Activated T-cell treated with anti-CD3 and anti-CD28 coated beads, Interleukin-2, amount 50 U/mL, for 48 hours (primary cell): ENCODE measurements around the gene GRID2.

ENCODE experiments used
- DNase-seq, 2 experiments: peaks; one replicate each; pipeline ENCODE4 v3.0.0-alpha.2; 2020

GRID2 gene

GRCh38 chr4:92535599-92535998 lies 231.8 kb downstream of the GRID2 start:
- no peak for DNase-seq

GRCh38 chr4:92551616-92552015 lies 247.8 kb downstream of the GRID2 start:
- DNase-seq = no peak

GRCh38 chr4:92566269-92566668 lies 262.5 kb downstream of the GRID2 start:
- no peak for DNase-seq

DNA sequence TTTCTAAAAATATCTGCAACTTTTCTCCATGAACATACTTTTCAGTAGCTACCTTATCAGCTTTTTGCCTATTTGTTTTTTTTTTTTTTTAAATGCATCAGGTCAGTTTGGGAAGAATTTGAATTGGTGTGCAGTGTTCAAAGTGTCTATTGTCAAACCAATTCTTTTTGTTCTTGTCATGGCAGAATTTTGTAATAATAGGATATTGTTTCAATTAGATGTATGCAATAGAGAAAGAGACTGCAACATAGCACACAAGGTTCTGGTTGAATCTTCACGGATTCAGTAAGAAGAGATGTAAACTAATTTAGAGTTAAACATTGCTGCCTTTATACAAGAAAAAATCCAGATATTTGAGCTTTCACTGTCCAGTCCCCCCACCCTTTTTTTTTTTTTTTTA lies 277.1 kb downstream of the GRID2 start:
- no peak for DNase-seq

DNA sequence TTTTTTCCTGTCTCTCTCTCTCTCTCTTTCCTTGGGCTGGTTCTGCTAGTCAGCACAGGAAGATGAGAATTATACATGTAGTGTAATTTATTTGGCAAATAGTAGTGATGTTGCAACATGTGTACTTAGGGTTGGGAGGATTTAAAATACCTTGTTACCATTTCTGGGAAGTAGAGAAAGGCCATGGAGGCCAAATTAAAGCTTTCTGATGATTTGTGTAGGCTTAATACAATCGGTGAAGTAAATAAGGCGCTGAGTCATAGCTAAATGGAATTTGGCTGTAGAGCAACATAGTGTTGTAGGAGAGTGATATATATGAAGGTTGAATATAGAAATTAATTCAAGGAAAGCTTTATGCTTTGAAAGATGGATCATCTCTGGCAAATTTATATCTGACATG lies 295.3 kb downstream of the GRID2 start:
- no peak for DNase-seq

- no peak for DNase-seq
These were observed 296.9 kb downstream of the GRID2 start for GRCh38 chr4:92600638-92601037.

- no peak for DNase-seq
These were observed 302.5 kb downstream of the GRID2 start for GRCh38 chr4:92606227-92606626.

- no peak for DNase-seq
These were observed 311.3 kb downstream of the GRID2 start for GRCh38 chr4:92615049-92615448.

DNA sequence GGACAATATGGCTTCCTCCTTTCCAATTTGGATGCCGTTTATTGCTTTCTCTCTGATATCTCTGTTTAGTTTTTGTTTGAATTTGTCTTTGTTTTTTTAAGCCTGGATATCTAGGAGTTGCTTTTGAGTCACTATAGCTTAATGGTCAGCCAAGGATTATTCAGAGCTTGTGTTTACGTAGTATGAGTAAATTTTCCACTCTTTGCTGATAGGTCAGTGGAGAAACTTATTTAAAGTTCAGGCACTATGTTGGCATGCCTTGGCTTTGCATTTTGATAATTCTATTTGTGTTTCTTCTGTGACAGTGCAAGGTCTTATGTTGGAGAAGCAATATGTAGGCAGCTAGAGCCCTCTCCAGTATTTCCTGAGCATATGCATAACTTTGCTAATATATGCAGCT lies 315.2 kb downstream of the GRID2 start:
- DNase-seq = no peak

- DNase-seq = no peak
These were observed 325.5 kb downstream of the GRID2 start for GRCh38 chr4:92629302-92629701.

DNA sequence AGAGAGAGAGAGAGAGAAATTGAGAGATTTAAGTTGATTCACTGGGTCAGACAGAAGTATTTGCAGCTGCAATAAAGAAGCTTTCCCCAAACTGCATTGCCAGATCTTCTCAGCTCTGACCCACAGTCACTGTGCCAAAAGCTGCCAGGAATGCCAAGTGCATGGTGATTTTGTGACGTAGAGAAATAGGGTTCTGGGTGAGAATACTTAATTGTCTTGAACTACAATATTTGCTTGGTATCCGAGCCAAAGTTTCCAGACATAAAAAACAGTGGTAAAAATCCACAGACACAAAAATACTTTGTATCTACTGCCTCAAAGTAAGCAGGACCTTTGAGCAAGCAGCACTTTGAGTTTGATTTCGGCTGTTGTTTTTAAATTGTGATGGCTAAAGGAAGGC lies 331.1 kb downstream of the GRID2 start:
- no peak for DNase-seq

DNA sequence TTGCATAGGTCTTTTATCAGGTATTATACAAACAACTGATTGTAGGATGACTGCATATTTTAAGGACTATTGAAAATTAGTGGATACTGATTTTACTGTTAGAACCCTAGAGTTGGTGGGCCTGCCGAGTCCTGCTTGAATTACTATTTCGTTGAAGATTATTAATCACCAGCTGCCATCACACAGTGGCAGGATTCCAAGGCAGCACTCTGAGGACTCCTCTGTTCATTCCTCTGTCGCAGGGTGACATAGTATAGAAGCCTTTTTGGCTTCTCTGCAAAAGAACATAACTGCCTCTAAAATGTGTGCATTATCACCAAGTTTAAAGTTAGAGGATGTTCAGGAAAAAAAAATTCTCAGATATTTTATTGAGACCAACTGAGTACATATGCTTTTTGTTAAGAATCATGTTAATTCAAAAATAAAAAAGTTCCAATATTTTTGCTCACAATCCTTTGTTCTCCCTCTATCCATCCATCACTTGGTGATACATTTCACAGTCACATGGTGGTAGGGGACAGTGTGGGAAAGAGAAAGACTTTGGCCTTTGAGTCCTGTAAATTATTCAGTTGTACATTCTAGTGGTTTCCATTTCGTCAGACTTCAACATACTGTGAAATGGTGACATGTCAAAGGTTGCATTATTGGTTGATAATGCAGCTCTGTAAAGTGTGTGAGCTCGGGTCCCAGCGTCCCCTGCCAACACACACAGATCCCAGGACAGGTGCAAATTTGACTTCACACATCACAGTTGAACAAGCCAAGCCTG lies 332.5 kb downstream of the GRID2 start:
- DNase-seq = no peak

GRCh38 chr4:92641409-92641808 lies 337.6 kb downstream of the GRID2 start:
- DNase-seq = no peak

GRCh38 chr4:92646826-92647225 lies 343.1 kb downstream of the GRID2 start:
- no peak for DNase-seq

DNA sequence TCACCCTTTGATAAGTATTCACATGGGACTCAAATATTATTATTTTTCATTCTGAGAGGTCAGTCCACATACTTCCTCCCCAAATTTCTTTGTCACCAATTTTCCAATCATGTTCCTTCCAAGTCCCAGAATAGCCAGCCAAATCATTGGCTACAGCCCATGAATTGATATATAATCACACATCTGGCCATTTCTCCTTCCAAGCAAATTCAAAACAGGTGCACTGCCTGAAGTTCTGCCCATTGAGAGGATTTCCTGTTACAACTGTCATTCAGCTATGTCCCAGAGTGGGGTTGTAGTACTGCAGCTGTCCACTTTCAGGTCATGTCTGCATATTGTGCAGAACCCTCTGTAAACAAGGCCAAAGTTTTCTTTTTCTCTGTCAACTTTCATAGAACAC lies 347.8 kb downstream of the GRID2 start:
- no peak for DNase-seq

DNA sequence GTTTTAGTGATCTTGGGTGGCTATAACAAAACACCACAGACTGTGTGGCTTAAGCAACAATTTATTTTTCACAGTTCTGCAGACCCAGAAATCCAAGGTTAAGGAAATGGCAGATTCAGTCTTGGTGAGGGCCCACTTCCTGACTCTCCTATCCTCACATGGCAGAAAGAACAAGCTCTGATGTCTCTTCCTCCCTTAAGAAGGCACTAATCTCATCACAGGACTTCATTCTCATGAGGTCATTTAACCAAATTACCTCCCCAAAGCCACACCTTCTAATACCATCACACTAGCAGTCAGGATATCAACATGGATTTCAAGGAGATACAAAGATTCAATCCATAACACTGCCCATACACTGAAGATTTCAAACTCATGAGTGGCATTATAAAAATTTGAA lies 350.3 kb downstream of the GRID2 start:
- no peak for DNase-seq

DNA sequence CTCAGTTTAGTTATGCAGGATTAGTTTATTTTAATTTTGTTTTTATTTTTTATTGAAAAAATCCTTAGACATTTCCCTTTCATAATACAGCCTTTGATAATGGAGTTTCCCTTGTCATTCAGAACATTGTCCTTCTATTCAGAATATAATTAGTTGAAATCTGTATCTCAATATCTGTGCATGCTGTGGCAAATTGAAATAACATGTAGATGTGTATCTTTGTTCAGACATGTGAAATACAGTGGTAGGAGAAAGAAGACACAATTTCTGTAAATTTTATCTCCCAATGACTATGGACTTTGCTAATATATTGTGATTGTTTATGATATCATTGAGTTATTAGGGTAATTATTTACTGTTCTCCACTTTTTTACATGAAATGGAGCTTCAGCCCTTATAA lies 353.9 kb downstream of the GRID2 start:
- no peak for DNase-seq

DNA sequence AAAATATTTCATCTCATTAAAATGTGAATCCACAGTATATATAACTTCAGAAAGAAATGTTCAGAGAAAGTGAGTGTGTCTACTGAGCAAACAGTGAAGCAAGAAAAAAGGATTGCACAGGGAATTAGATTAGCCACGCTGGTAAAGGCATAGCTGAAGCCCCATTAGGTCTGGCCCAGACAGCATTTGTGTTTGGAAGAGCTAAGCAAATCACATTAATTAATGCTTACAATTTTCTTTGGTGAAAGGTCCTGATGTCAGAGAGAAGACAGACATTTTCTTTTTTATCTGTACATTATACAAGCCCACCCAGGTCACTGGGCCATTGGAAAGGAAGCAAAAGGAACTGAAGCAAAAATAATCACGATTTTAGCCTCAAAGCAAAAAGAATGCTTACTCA lies 354.6 kb downstream of the GRID2 start:
- no peak for DNase-seq

DNA sequence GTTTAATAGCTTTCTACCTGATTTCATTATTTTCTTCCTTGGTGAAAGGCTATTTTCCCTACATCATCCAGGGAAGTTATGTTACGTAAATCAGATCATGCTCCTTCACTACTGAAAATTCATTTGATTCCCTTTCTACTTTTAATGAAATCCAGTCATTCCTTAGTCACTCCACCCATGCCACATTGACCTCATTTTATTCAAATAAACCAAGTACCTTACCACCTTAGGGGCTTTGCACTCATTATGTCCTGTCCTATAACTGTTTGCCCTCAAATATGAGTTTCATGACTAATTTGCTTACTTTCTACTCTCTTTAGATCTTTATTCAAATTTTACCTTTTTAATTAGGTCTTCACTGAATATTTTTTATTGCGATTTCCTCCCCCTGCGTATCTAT lies 374.0 kb downstream of the GRID2 start:
- DNase-seq = no peak

- no peak for DNase-seq
These were observed 374.5 kb downstream of the GRID2 start for GRCh38 chr4:92678292-92678691.

- DNase-seq = no peak
These were observed 375.4 kb downstream of the GRID2 start for GRCh38 chr4:92679149-92679548.

- DNase-seq = no peak
These were observed 410.9 kb downstream of the GRID2 start for GRCh38 chr4:92714640-92715039.

DNA sequence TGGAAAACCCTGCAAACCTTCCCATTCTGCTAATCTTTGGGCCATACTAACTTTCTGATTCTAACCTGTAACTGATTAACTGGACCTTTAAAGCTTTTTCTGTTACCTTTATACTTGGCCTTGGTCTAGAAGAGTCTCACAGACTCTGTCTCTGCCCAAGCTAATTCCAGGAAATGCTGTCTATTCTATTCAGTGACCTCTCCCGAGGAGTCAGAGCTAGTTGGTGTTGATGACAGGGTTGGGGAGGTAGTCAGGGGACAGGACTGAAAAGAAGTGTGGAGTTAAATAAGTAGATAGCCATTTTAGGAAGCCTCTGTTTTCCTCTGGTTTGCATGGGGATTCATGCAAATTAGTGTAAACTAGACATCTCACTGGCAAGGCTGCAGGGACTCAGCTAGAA lies 429.5 kb downstream of the GRID2 start:
- no peak for DNase-seq

- DNase-seq = no peak
These were observed 431.4 kb downstream of the GRID2 start for GRCh38 chr4:92735025-92735665.

GRCh38 chr4:92760433-92760832 lies 456.7 kb downstream of the GRID2 start:
- DNase-seq = no peak
